Naive thymus-derived CD4-positive, alpha-beta T cell (primary cell): ENCODE results near the gene BRSK2. TPM values are rescaled to one million over a fixed set of nuclear protein-coding genes. Genes with fewer than 3 reads are reported as not detected.
A peak's percentile ranks its signal among the peaks of the same experiment; 100 is the strongest.

Experiments used
- ATAC-seq: fragments of 150-1000 bp; cut with Tn5 transposase; 2 replicates; pipeline ENCODE4 v1.10.0; 2021; ENCODE audit warnings: mild to moderate bottlenecking, moderate library complexity
- CTCF ChIA-PET: fragments of 350-600 bp; sonication (Branson Sonifier 250); formaldehyde crosslinking; loops from one replicate; lab custom pipeline; 2021; ENCODE audit warnings: antibody characterized with exemption; lab: Charles Lee
- POLR2A ChIA-PET: fragments of 350-600 bp; sonication (Branson Sonifier 250); formaldehyde crosslinking; loops from one replicate; lab custom pipeline; 2021; ENCODE audit warnings: antibody characterized with exemption, inconsistent platforms; lab: Charles Lee
- DNase-seq, 9 donors: peaks; one replicate each; pipeline versions ENCODE4 v3.0.0 to v3.0.0-alpha.2; 2020 to 2022; ENCODE audit warnings: mixed read lengths in 1 of 9
- H3K27ac ChIP-seq: one replicate; pipeline ENCODE4 v1.7.0; 2013; ENCODE audit warnings: mild to moderate bottlenecking, low read depth, low read length, moderate library complexity
- H3K27me3 ChIP-seq, 2 donors: one replicate each; pipeline ENCODE4 v1.7.0; 2013; ENCODE audit warnings: low read length in 2 of 2, mild to moderate bottlenecking in 2 of 2, moderate library complexity in 2 of 2; ENCODE audit not compliant: control insufficient read depth in 2 of 2, insufficient read depth in 2 of 2
- H3K36me3 ChIP-seq, 3 experiments: 1 replicate in 2 of 3; 2 replicates in 1 of 3; pipeline ENCODE4 v1.7.0; 2013; ENCODE audit warnings: low read length in 3 of 3, mild to moderate bottlenecking in 3 of 3, moderate library complexity in 1 of 3; ENCODE audit not compliant: insufficient read depth in 3 of 3, control insufficient read depth in 2 of 3
- H3K4me1 ChIP-seq, 2 donors: one replicate each; pipeline ENCODE4 v1.7.0; 2013; ENCODE audit warnings: low read length in 2 of 2, mild to moderate bottlenecking in 2 of 2, moderate library complexity in 1 of 2; ENCODE audit not compliant: control insufficient read depth in 2 of 2, insufficient read depth in 2 of 2
- H3K4me3 ChIP-seq: 2 replicates; pipeline ENCODE4 v1.7.0; 2013; ENCODE audit warnings: mild to moderate bottlenecking, low read length
- H3K9me3 ChIP-seq, 3 experiments: 1 replicate in 2 of 3; 2 replicates in 1 of 3; pipeline ENCODE4 v1.7.0; 2013; ENCODE audit warnings: low read length in 3 of 3; ENCODE audit not compliant: control insufficient read depth in 2 of 3
- H3K27ac Mint-ChIP-seq, 9 donors: one replicate each; pipeline ENCODE4 v1.8.0; 2020 to 2022; ENCODE audit warnings: mixed read lengths in 9 of 9, mild to moderate bottlenecking in 8 of 9, moderate library complexity in 5 of 9, inconsistent platforms in 2 of 9
- H3K27me3 Mint-ChIP-seq, 5 donors: one replicate each; pipeline ENCODE4 v1.8.0; 2021 to 2022; ENCODE audit warnings: mixed read lengths in 5 of 5, mild to moderate bottlenecking in 1 of 5
- H3K36me3 Mint-ChIP-seq, 5 donors: one replicate each; pipeline ENCODE4 v1.8.0; 2020 to 2022; ENCODE audit warnings: mixed read lengths in 5 of 5, mild to moderate bottlenecking in 3 of 5, inconsistent platforms in 1 of 5
- H3K4me1 Mint-ChIP-seq, 7 donors: one replicate each; pipeline ENCODE4 v1.8.0; 2020 to 2022; ENCODE audit warnings: mixed read lengths in 7 of 7, mild to moderate bottlenecking in 3 of 7, inconsistent platforms in 1 of 7
- H3K4me3 Mint-ChIP-seq, 10 donors: one replicate each; pipeline ENCODE4 v1.8.0; 2020 to 2022; ENCODE audit warnings: mild to moderate bottlenecking in 10 of 10, mixed read lengths in 10 of 10, moderate library complexity in 6 of 10, inconsistent platforms in 2 of 10
- H3K9me3 Mint-ChIP-seq, 11 donors: one replicate each; pipeline ENCODE4 v1.8.0; 2020 to 2022; ENCODE audit warnings: mixed read lengths in 11 of 11, mild to moderate bottlenecking in 4 of 11, inconsistent platforms in 1 of 11, moderate library complexity in 1 of 11
- intact Hi-C, 2 donors: fragments of 100-400 bp; cut with micrococcal nuclease; formaldehyde crosslinking; loops; one replicate each; pipeline ENCODE4 v1.15.1; 2023
- polyA plus RNA-seq, 2 donors: library from polyadenylated mRNA; unstranded; fragments of 300-500 nt; fragmentation: Illumina TruSeq; gene quantifications; one replicate each; pipeline ENCODE4 v1.2.3, GENCODE V29; 2021
- total RNA-seq, 6 experiments: library from RNA in 5 of 6; stranded (reverse) in 5 of 6; gene quantifications; 1 replicate in 5 of 6; 2 replicates in 1 of 6; pipeline ENCODE4 v1.2.3 and lab custom pipeline; 2021 to 2026

The BRSK2 gene
- total and polyA plus RNA-seq, 7 experiments from 2014 or later: 0.27 to 0.51 (median 0.30) TPM; not detected in 4

DNA sequence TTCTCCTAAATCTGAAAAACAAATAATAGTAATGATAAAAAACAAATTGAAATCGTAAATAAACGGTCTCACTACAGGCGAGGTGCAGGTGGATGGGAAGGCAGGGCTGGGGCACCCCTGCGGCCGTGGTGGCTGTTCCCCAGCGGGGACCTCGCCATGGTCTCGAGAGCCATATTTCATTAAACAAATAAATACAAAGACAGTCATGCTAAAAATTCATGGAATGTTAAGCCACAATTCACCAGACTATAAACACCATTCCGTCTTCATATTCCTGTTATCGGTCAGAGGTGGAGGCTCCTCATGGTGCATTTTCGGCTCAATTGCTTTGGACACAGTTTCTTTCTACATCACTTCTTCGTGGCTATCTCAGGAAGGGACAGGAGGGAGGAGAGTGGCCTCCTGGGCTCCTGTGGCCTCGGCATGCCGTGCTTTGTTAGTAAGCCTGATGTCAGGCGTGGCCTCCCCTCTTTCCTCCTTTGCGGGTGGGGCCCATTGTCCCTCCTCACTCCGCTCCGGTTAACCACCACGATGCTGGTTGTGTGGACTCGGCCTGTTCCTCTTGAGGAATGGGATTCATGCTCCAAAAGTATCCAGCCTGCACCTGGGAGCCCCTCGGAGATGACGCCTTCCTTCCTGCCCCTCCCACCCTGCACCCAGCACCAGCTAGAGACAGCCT, 16.1 kb upstream of the BRSK2 start:
- H3K27me3 ChIP-seq: no peaks in the 10 kb centered on the region
- peaks cover 0 to 5% (median 0%) of the 10 kb centered on the region in 5 donors for H3K27me3 Mint-ChIP-seq
- ChIA-PET CTCF (no interaction called here), POLR2A (no interaction called here)
- H3K36me3 ChIP-seq: no peaks in the 10 kb centered on the region
- H3K4me1 Mint-ChIP-seq: no peaks in the 10 kb centered on the region
- H3K9me3 Mint-ChIP-seq: peaks cover 0 to 1% (median 0%) of the 10 kb centered on the region in 11 donors
- H3K36me3 Mint-ChIP-seq: no peaks in the 10 kb centered on the region
- peak in 1 of 9 donors; percentile 3 for DNase-seq
- ATAC-seq: no peak
- no peaks in the 10 kb centered on the region for H3K4me1 ChIP-seq
- no peak overlapping the region for H3K27ac Mint-ChIP-seq
- H3K4me3 ChIP-seq: no peak overlapping the region
- no peaks in the 10 kb centered on the region for H3K9me3 ChIP-seq
- intact Hi-C loops: no loop called here
- no peak overlapping the region for H3K4me3 Mint-ChIP-seq
- H3K27ac ChIP-seq: no peak overlapping the region

DNA sequence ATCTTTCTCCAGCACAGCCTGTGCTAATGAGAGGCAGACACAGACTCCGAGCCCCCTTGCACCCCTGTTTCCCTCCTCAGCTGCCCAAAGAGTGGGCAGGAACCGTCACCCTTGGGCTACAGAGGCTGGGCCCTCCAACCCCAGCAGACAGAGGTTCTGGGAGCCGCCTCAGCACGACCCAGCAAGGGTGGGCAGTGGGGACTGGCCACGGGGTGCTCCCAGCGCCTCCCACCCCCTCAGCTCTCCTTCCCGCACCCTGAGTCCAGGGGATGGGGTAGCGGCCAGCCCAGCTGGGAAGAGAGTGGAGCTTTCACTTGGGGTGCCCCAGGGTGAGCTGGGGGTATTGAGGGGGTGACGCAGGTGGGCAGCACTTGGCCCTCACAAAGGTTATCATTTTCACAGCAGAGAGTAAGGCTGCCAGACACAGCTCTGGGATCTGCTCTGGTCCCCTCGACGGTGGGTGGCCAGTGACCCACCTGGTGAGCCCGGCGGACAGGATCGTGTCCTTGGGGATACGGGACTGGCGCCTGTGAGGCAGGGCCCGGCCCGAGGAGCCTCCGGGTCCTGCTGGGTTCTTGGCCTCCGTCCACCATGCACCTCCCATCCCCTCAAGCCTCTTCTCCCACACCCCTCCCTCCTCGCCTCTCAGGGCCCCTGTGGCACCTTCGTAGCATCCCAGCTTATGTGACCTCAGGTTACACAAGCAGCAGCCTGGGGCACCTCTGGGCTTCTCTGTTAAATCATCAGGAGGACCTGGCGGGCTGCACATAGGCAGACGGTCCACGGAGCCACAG, 14.4 kb upstream of the BRSK2 start:
- Mint-ChIP-seq H3K36me3 (no peaks in the 10 kb centered on the region), H3K4me1 (no peaks in the 10 kb centered on the region), H3K4me3 (no peak overlapping the region), H3K27me3 (peaks cover 0 to 2% (median 0%) of the 10 kb centered on the region in 5 donors), H3K9me3 (peaks cover 0 to 4% (median 0%) of the 10 kb centered on the region in 11 donors), H3K27ac (no peak overlapping the region)
- intact Hi-C loops: no loop called here
- no peaks in the 10 kb centered on the region for H3K27me3 ChIP-seq
- H3K4me3 ChIP-seq: no peak overlapping the region
- H3K9me3 ChIP-seq: no peaks in the 10 kb centered on the region
- no peaks in the 10 kb centered on the region for H3K4me1 ChIP-seq
- ChIA-PET POLR2A (no interaction called here), CTCF (no interaction called here)
- DNase-seq: peak in 1 of 9 donors; percentile 5
- H3K27ac ChIP-seq: no peak overlapping the region
- H3K36me3 ChIP-seq: no peaks in the 10 kb centered on the region
- ATAC-seq: no peak

GRCh38 chr11:1375955-1376258, 13.8 kb upstream of the BRSK2 start:
- no peaks in the 10 kb centered on the region for H3K36me3 ChIP-seq
- H3K27me3 ChIP-seq: no peaks in the 10 kb centered on the region
- CTCF ChIA-PET: no interaction called here
- H3K27ac ChIP-seq: no peak overlapping the region
- no peaks in the 10 kb centered on the region for H3K9me3 ChIP-seq
- intact Hi-C loops: no loop called here
- no peak overlapping the region for H3K4me3 Mint-ChIP-seq
- H3K36me3 Mint-ChIP-seq: no peaks in the 10 kb centered on the region
- POLR2A ChIA-PET: no interaction called here
- H3K27ac Mint-ChIP-seq: no peak overlapping the region
- DNase-seq (peak in 1 of 9 donors; percentile 5), ATAC-seq (no peak)
- no peaks in the 10 kb centered on the region for H3K4me1 Mint-ChIP-seq
- H3K27me3 Mint-ChIP-seq: peaks cover 0 to 4% (median 0%) of the 10 kb centered on the region in 5 donors
- peaks cover 0 to 6% (median 0%) of the 10 kb centered on the region in 11 donors for H3K9me3 Mint-ChIP-seq
- no peaks in the 10 kb centered on the region for H3K4me1 ChIP-seq
- no peak overlapping the region for H3K4me3 ChIP-seq

- Mint-ChIP-seq H3K4me1 (peaks cover 0 to 2% (median 0%) of the 10 kb centered on the region in 7 donors), H3K9me3 (peaks cover 0 to 6% (median 0%) of the 10 kb centered on the region in 11 donors), H3K36me3 (no peaks in the 10 kb centered on the region), H3K27ac (no peak overlapping the region), H3K27me3 (peaks cover 0 to 6% (median 0%) of the 10 kb centered on the region in 5 donors), H3K4me3 (no peak overlapping the region)
- intact Hi-C loops: no loop called here
- POLR2A ChIA-PET: no interaction called here
- Histone ChIP-seq H3K36me3 (no peaks in the 10 kb centered on the region), H3K9me3 (no peaks in the 10 kb centered on the region), H3K27ac (no peak overlapping the region), H3K4me1 (no peaks in the 10 kb centered on the region), H3K27me3 (no peaks in the 10 kb centered on the region), H3K4me3 (no peak overlapping the region)
- CTCF ChIA-PET: no interaction called here
- DNase-seq (peak in 1 of 9 donors; percentile 5), ATAC-seq (no peak)
Observed at GRCh38 chr11:1377231-1377780, 12.4 kb upstream of the BRSK2 start.

DNA sequence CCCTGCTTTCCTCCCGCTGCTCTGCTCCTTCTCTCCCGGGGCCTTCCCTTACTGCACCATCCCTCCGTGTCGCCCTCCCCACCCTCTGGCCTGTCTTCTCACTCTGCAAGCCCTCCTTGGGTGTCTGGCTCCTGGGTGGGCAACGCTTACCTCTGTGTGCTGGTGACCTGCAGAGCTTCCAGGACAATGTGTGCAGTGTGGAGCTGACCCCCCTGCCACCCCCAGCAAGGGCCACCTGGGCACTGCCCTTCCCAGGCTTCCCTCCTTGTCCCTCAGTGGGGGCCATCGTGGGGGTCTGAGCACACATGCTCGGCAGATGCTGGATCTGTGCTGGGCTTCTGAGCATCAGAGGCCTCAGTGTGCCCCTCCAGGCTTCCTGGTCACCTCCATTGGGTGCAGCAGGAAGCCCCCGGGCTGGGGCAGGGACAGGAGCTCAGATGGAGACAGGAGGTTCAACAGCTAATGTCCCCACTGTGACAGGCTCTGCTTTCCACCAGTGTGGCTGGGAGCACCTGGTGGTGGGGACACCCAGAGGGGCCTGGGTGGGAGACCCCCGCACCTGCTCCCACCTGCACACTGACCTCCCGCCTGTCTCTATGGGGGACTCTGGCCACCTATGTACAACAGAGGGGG, 7.8 kb upstream of the BRSK2 start:
- Histone ChIP-seq H3K4me3 (no peak overlapping the region), H3K36me3 (no peaks in the 10 kb centered on the region), H3K27ac (peak overlapping the region; percentile 88), H3K9me3 (no peaks in the 10 kb centered on the region), H3K4me1 (no peaks in the 10 kb centered on the region), H3K27me3 (no peaks in the 10 kb centered on the region)
- peaks cover 0 to 13% (median 4%) of the 10 kb centered on the region in 7 donors for H3K4me1 Mint-ChIP-seq
- H3K36me3 Mint-ChIP-seq: no peaks in the 10 kb centered on the region
- POLR2A ChIA-PET: no interaction called here
- H3K4me3 Mint-ChIP-seq: peak overlapping the region in 9 of 10 donors; percentile 61 to 84 (median 77)
- CTCF ChIA-PET: no interaction called here
- peak overlapping the region in 8 of 9 donors; percentile 55 to 92 (median 77) for H3K27ac Mint-ChIP-seq
- DNase-seq: no peak
- intact Hi-C loops: loop anchor here in 1 of 2 donors (10.0 kb wide), 2 partner anchors 467 to 537 kb away; partner anchors contain the start of genes CHID1, POLR2L and TSPAN4
- peaks cover 0 to 6% (median 0%) of the 10 kb centered on the region in 11 donors for H3K9me3 Mint-ChIP-seq
- no peak for ATAC-seq
- peaks cover 0 to 17% (median 0%) of the 10 kb centered on the region in 5 donors for H3K27me3 Mint-ChIP-seq

DNA sequence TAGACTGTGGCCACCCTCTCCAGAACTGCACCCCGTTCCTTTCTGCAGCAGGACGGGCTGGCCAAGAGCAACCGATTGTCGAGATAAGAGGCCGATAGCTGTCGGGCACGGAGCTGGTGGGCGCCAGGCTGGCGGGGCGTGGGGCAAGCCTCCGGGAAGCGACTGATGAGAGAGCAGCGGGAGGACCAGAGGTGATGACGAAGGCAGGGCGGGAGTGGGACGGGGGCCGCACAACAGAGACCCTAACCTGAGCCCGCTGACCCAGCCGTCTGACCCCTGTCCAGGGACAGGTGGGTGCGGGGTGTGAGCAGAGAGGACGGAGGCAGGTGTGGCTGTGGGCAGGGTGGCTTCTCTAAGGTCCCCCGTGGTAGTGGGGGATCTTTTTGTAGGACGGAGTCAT, 7.3 kb upstream of the BRSK2 start:
- intact Hi-C loops: loop anchor here in 1 of 2 donors (10.0 kb wide), 2 partner anchors 468 to 538 kb away; partner anchors contain the start of genes CHID1, POLR2L and TSPAN4
- H3K9me3 ChIP-seq: no peaks in the 10 kb centered on the region
- H3K9me3 Mint-ChIP-seq: peaks cover 0 to 6% (median 0%) of the 10 kb centered on the region in 11 donors
- H3K27me3 ChIP-seq: no peaks in the 10 kb centered on the region
- ATAC-seq: no peak
- no peaks in the 10 kb centered on the region for H3K4me1 ChIP-seq
- POLR2A ChIA-PET: interaction anchor here (1.4 kb wide), 1 partner anchor 72 kb away, joined by 8 read pairs; no protein-coding TSS in a partner anchor
- H3K36me3 Mint-ChIP-seq: no peaks in the 10 kb centered on the region
- peaks cover 0 to 13% (median 5%) of the 10 kb centered on the region in 7 donors for H3K4me1 Mint-ChIP-seq
- H3K36me3 ChIP-seq: no peaks in the 10 kb centered on the region
- CTCF ChIA-PET: no interaction called here
- DNase-seq: no peak
- H3K27ac ChIP-seq: peak overlapping the region; percentile 88
- H3K4me3 Mint-ChIP-seq: peak overlapping the region in 9 of 10 donors; percentile 61 to 84 (median 77)
- H3K4me3 ChIP-seq: no peak overlapping the region
- peak overlapping the region in 8 of 9 donors; percentile 19 to 92 (median 74) for H3K27ac Mint-ChIP-seq
- peaks cover 0 to 22% (median 0%) of the 10 kb centered on the region in 5 donors for H3K27me3 Mint-ChIP-seq
